GM12872 (cell line): ENCODE data around the gene KRTAP22-1.

Experiments used
- TF ChIP-seq, protein P1 (sequence below): IDR thresholded peaks from 3 replicates; pipeline ENCODE4 v1.5.1; 2011; ENCODE audit warnings: low read depth, mild to moderate bottlenecking, low read length, moderate library complexity; ENCODE audit not compliant: insufficient read depth

Gene KRTAP22-1

GRCh38 chr21:30605968-30606367 is 5.1 kb downstream of the KRTAP22-1 start:
- TF ChIP-seq, protein P1, sequence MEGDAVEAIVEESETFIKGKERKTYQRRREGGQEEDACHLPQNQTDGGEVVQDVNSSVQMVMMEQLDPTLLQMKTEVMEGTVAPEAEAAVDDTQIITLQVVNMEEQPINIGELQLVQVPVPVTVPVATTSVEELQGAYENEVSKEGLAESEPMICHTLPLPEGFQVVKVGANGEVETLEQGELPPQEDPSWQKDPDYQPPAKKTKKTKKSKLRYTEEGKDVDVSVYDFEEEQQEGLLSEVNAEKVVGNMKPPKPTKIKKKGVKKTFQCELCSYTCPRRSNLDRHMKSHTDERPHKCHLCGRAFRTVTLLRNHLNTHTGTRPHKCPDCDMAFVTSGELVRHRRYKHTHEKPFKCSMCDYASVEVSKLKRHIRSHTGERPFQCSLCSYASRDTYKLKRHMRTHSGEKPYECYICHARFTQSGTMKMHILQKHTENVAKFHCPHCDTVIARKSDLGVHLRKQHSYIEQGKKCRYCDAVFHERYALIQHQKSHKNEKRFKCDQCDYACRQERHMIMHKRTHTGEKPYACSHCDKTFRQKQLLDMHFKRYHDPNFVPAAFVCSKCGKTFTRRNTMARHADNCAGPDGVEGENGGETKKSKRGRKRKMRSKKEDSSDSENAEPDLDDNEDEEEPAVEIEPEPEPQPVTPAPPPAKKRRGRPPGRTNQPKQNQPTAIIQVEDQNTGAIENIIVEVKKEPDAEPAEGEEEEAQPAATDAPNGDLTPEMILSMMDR = no peak

DNA sequence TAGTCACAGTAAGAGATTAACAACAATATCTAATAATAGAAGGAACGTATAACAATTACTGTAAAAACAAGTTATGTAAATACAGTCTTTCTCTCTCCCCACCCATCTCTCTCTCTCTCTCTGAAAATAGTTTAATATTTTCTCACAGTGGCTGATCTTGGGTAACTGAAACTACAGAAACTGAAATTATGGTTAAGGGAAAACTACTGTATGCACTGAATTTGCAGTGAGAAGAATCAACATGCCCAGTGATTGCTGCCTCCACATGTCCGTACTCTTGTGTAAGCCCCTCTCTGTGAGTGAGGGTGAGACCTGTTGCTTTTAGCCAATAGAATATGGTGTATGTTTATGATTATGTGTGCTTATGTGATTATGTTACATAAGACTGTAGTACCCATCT is 11.2 kb downstream of the KRTAP22-1 start:
- TF ChIP-seq, protein P1 = no peak

DNA sequence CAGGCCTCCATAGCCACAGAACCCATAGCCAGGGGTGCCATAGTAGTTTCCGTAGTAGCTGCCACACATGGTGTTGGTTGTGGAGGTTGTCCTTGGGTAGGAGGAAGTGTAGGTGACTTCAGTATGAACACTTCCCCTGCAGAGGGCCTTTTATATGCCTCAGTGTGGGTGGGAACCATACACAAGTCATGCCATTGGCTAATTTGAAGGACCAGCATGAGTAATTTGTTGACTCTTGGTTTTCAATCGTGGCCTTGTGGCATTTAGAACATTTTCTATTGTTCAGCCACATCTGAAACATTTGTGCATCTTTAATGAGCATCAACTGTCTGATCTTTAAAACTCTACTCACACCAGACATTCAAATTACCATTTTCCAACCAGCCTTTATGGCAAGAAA is 12.9 kb downstream of the KRTAP22-1 start, which contains the start of gene KRTAP6-1:
KRTAP6-1 (minus strand) TSS at position 95 of the 400 bp plus-strand sequence; CDS start at position 69, 26 bp downstream.
- TF ChIP-seq, protein P1 = no peak

DNA sequence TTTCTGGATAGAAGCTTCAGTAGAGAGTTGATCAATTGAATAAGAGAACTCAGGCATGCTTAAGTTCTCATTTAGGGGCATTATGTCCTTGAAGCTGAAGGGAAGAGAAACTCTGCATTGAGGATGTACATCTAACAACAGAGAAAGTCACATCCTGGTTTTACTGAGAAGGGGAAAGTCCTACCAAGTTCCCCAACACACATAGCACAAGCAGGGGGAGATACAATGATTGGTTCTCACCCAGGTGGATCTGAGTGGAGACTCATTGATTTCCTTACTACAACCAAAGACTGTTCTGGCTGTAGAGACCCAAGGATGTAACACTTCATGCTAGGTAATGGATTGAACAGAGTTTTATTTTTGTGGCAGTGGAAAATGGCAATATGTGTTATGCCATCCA is 14.3 kb downstream of the KRTAP22-1 start:
- TF ChIP-seq, protein P1 = no peak

DNA sequence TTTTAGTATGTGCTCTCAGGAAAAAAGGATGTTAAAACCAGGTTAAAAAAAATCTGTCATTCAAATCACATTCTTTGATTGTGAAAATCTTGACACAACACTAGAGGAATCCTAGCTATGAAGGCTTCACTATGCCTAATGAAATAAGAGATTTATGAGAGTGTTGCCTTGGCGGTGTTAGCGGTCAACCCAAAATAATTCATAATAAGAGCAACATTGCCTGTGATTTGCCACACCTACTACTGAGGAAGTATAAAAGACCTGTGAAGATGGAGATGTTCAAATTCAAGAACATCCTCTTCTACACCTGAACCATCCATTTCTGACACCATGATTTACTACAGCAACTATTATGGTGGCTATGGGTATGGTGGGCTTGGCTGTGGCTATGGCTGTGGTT is 15.2 kb downstream of the KRTAP22-1 start, which contains the start of gene KRTAP20-1:
KRTAP20-1 (plus strand) TSS at position 301 of the 400 bp plus-strand sequence; CDS start at position 331, 30 bp downstream.
- TF ChIP-seq, protein P1 = no peak

GRCh38 chr21:30620080-30620479 is 19.2 kb downstream of the KRTAP22-1 start:
- TF ChIP-seq, protein P1 = no peak

GRCh38 chr21:30620522-30620921 is 19.6 kb downstream of the KRTAP22-1 start, which contains the start of gene KRTAP20-4:
TSS of gene KRTAP20-4 (plus strand) at chr21:30620627.
- TF ChIP-seq, protein P1 = no peak

DNA sequence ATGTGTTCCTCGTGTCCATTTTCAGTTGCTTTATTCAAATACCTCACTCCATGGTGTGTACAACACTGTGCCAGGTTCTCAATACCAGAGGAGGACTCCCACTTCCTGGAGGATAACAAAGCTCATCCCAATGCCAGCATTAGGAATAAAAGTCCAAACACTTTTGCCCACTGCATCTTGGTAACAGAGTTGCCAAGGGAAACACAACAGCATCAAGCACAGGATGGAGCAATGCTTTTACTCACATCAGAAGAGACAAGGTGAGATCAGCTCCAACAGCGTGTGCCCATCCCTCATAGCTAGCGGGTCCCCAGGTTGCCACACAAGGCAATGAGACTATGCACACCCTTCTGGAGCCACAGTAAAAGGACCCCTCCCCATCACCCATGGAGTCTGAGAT is 22.5 kb downstream of the KRTAP22-1 start:
- TF ChIP-seq, protein P1 = no peak
